Esophagus squamous epithelium (tissue), 4 donors: ENCODE results near the gene TYK2.

ENCODE experiments used
- CTCF ChIP-seq, 6 experiments: fragments of 450-650 bp in 4 of 6; fragments of 200-600 bp in 2 of 6; sonication (generic) in 2 of 6; IDR thresholded peaks; one replicate each; pipeline ENCODE4 v1.5.1; 2016 to 2019; ENCODE audit warnings: antibody characterized with exemption in 6 of 6, mild to moderate bottlenecking in 4 of 6, moderate library complexity in 4 of 6
- POLR2A ChIP-seq, 4 donors: fragments of 450-650 bp; IDR thresholded peaks; one replicate each; pipeline ENCODE4 v1.6.1; 2017; ENCODE audit warnings: antibody characterized with exemption in 4 of 4, mild to moderate bottlenecking in 4 of 4, moderate library complexity in 3 of 4

GRCh38 chr19:10339977-10340376 lies 40.4 kb downstream of the TYK2 start:
- TF ChIP-seq CTCF (IDR thresholded peaks at IDR 0.05): no peak
- no peak for TF ChIP-seq POLR2A (IDR thresholded peaks at IDR 0.05)
